VCaP (cell line): ENCODE data around the gene SNTG2.

Experiments
- H3K27ac ChIP-seq: fragments of 450-650 bp; 2 replicates; pipeline ENCODE4 v1.5.1; 2017
- CTCF ChIP-seq: fragments of 450-650 bp; conservative IDR thresholded peaks from 2 replicates; pipeline ENCODE4 v1.5.1; 2017; ENCODE audit warnings: mild to moderate bottlenecking, moderate library complexity

Gene SNTG2

GRCh38 chr2:950080-950966 is at the start of gene SNTG2:
Gene SNTG2, plus strand, starts transcription at chr2:950849. Its CDS starts 148 bp downstream, at chr2:950997.
- TF ChIP-seq CTCF = no peak

GRCh38 chr2:902584-902983 is 48.1 kb upstream of the SNTG2 start:
- no peak overlapping the region for H3K27ac ChIP-seq
- TF ChIP-seq CTCF = no peak

More at GRCh38 chr2:950080-950966, at the start of gene SNTG2:
- peak within 1 kb of the TSS; percentile 47; the same call in 1 of the 2 replicates for H3K27ac ChIP-seq

- peak; percentile 50 for TF ChIP-seq CTCF
- H3K27ac ChIP-seq = no peak overlapping the region
Observed at GRCh38 chr2:903223-903900, 47.3 kb upstream of the SNTG2 start.

- no peak for TF ChIP-seq CTCF
- no peak overlapping the region for H3K27ac ChIP-seq
Observed at GRCh38 chr2:904246-905024, 46.2 kb upstream of the SNTG2 start.

- no peak for TF ChIP-seq CTCF
- H3K27ac ChIP-seq = no peak overlapping the region
Observed at GRCh38 chr2:905091-905832, 45.4 kb upstream of the SNTG2 start.

- no peak for TF ChIP-seq CTCF
- no peak overlapping the region for H3K27ac ChIP-seq
Observed at GRCh38 chr2:905833-906140, 44.9 kb upstream of the SNTG2 start.
